WTC11 (cell line): ENCODE data around the gene ZNF860. TPM values are rescaled to one million over a fixed set of nuclear protein-coding genes. Genes with fewer than 3 reads are reported as not detected.

Experiments used
- ATAC-seq: fragments of 200-7000 bp; cut with Tn5 transposase; 2 replicates; pipeline ENCODE4 v1.10.0; 2021; ENCODE audit warnings: mild to moderate bottlenecking, moderate library complexity
- CTCF ChIA-PET: fragments of 300-600 bp; sonication (Branson Sonifier 250); formaldehyde crosslinking; loops from one replicate; lab custom pipeline; 2021; ENCODE audit warnings: antibody characterized with exemption; lab: Charles Lee
- POLR2A ChIA-PET: fragments of 350-600 bp; sonication (Branson Sonifier 250); formaldehyde crosslinking; loops from one replicate; lab custom pipeline; 2021; ENCODE audit warnings: antibody characterized with exemption; lab: Charles Lee
- DNase-seq: peaks from one replicate; pipeline ENCODE4 v3.0.0; 2021; ENCODE audit warnings: low spot score
- H3K27ac Mint-ChIP-seq: 2 replicates; pipeline ENCODE4 v1.8.0; 2021; ENCODE audit warnings: mixed read lengths
- H3K27me3 Mint-ChIP-seq: 2 replicates; pipeline ENCODE4 v1.8.0; 2021; ENCODE audit warnings: low read depth, mild to moderate bottlenecking, moderate library complexity, mixed read lengths
- H3K36me3 Mint-ChIP-seq: 2 replicates; pipeline ENCODE4 v1.8.0; 2021; ENCODE audit warnings: mixed read lengths
- H3K4me1 Mint-ChIP-seq: 2 replicates; pipeline ENCODE4 v1.8.0; 2022; ENCODE audit warnings: mixed read lengths
- H3K4me3 Mint-ChIP-seq: 2 replicates; pipeline ENCODE4 v1.8.0; 2021; ENCODE audit warnings: mild to moderate bottlenecking, moderate library complexity, mixed read lengths
- H3K9me3 Mint-ChIP-seq: 2 replicates; pipeline ENCODE4 v1.8.0; 2021; ENCODE audit warnings: mixed read lengths
- ATF6 ChIP-seq: sonication (generic); formaldehyde crosslinking; IDR thresholded peaks from 2 replicates; pipeline ENCODE4 v1.8.1; 2023; ENCODE audit warnings: mild to moderate bottlenecking, missing genetic modification reagents
- E2F4 ChIP-seq: sonication (generic); formaldehyde crosslinking; IDR thresholded peaks from 2 replicates; pipeline ENCODE4 v1.8.1; 2022; ENCODE audit warnings: low read depth, mild to moderate bottlenecking, moderate library complexity, missing genetic modification reagents, borderline replicate concordance
- E2F5 ChIP-seq: sonication (generic); formaldehyde crosslinking; IDR thresholded peaks from 2 replicates; pipeline ENCODE4 v1.8.1; 2022; ENCODE audit warnings: mild to moderate bottlenecking, moderate library complexity, missing genetic modification reagents
- GTF2I ChIP-seq: fragments of 250-450 bp; sonication (Bioruptor Pico); conservative IDR thresholded peaks from 2 replicates; pipeline ENCODE4 v1.4.0; 2021; ENCODE audit warnings: mild to moderate bottlenecking
- HMGA2 ChIP-seq: fragments of 250-450 bp; sonication (Bioruptor Pico); IDR thresholded peaks from 2 replicates; pipeline ENCODE4 v1.4.0; 2021; ENCODE audit warnings: mild to moderate bottlenecking, moderate library complexity
- JUN ChIP-seq: sonication (generic); formaldehyde crosslinking; IDR thresholded peaks from 2 replicates; pipeline ENCODE4 v1.8.0; 2023; ENCODE audit warnings: mild to moderate bottlenecking, missing genetic modification reagents
- NFE2L1 ChIP-seq: sonication (generic); formaldehyde crosslinking; IDR thresholded peaks from 2 replicates; pipeline ENCODE4 v1.8.1; 2023; ENCODE audit warnings: missing genetic modification reagents
- NR3C1 ChIP-seq: sonication (generic); formaldehyde crosslinking; conservative IDR thresholded peaks from 2 replicates; pipeline ENCODE4 v1.8.1; 2023; ENCODE audit warnings: low read depth, mild to moderate bottlenecking, missing genetic modification reagents
- PRRX2 ChIP-seq: fragments of 250-450 bp; sonication (Bioruptor Pico); IDR thresholded peaks from 2 replicates; pipeline ENCODE4 v1.8.0; 2021; ENCODE audit warnings: mild to moderate bottlenecking
- ZNF219 ChIP-seq: sonication (generic); formaldehyde crosslinking; IDR thresholded peaks from 2 replicates; pipeline ENCODE4 v1.8.0; 2023; ENCODE audit warnings: missing genetic modification reagents, mild to moderate bottlenecking, borderline replicate concordance
- ZNF232 ChIP-seq: sonication (generic); formaldehyde crosslinking; IDR thresholded peaks from 2 replicates; pipeline ENCODE4 v1.8.0; 2022; ENCODE audit warnings: mild to moderate bottlenecking, missing genetic modification reagents
- ZNF263 ChIP-seq: sonication (generic); formaldehyde crosslinking; IDR thresholded peaks from 2 replicates; pipeline ENCODE4 v1.8.1; 2022; ENCODE audit warnings: low read depth, mild to moderate bottlenecking, moderate library complexity, missing genetic modification reagents
- ZNF317 ChIP-seq: sonication (generic); formaldehyde crosslinking; IDR thresholded peaks from 2 replicates; pipeline ENCODE4 v1.8.1; 2023; ENCODE audit warnings: low read depth, mild to moderate bottlenecking, moderate library complexity, missing genetic modification reagents, borderline replicate concordance
- total RNA-seq: library from RNA; stranded (reverse); gene quantifications from 3 replicates; pipeline ENCODE4 v1.2.3, GENCODE V29; 2021
- TF ChIP-seq, protein P1 (sequence below): sonication (generic); formaldehyde crosslinking; IDR thresholded peaks from 2 replicates; pipeline ENCODE4 v1.8.0; 2023; ENCODE audit warnings: missing genetic modification reagents, mild to moderate bottlenecking, borderline replicate concordance
- TF ChIP-seq, protein P2 (sequence below): sonication (generic); formaldehyde crosslinking; IDR thresholded peaks from 2 replicates; pipeline ENCODE4 v1.8.1; 2022; ENCODE audit warnings: mild to moderate bottlenecking, missing genetic modification reagents, moderate library complexity, borderline replicate concordance
- TF ChIP-seq, protein P3 (sequence below): sonication (generic); formaldehyde crosslinking; IDR thresholded peaks from 2 replicates; pipeline ENCODE4 v1.8.0; 2022; ENCODE audit warnings: mild to moderate bottlenecking, missing genetic modification reagents
- TF ChIP-seq, protein P4 (sequence below): sonication (generic); formaldehyde crosslinking; IDR thresholded peaks from 2 replicates; pipeline ENCODE4 v1.8.1; 2023; ENCODE audit warnings: mild to moderate bottlenecking, missing genetic modification reagents, borderline replicate concordance

Gene ZNF860
- total RNA-seq, 1 experiment from 2014 or later = 6.5 TPM

DNA sequence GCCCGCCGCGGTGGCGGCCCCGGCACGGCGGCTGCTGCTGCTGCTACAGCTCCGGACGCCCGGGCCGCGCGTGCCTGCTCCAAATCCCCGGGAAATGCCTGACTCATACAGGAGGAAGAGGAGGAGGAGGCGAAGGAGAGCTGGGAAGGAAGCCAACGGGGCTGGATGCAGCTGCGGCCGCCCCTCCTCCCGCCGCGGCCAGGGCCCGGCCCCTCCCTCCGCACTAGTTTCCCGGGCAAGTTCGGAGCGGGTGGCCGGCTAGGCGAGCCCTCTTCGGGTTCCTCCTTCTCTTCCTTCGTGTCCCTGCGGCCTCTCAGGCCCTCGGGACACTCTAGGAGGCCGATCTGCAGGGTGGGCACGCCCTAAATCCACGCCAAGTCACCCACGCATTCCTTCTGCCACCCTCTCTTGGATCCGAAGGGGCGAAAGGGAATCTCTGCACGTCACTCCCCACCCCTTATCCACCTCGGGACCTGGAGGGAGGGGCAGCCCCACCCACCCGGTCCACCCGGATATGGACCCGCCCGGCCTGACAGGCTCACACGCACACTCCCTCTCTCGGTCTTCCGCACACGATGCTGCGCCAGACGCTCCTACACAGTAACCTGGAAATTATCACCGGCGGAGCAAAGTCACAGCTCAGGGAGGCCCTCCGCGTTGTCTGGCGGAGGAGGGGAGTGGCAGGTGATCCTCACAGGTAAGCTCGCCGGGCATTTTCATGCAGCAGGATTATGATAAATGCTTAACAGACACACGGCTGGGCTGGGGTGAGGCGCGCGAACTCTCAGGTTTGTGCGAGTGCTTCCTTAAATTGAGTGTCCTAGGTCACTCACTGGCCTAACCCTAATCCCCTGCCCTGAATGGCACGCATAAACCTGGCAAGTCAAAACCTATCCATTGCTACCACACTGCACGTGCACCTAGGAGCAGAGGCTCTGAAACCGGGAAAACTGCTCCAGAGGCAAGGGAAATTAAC, at the start of gene ZNF860, which contains the start of gene OSBPL10 (continued):
- TF ChIP-seq, protein P1, sequence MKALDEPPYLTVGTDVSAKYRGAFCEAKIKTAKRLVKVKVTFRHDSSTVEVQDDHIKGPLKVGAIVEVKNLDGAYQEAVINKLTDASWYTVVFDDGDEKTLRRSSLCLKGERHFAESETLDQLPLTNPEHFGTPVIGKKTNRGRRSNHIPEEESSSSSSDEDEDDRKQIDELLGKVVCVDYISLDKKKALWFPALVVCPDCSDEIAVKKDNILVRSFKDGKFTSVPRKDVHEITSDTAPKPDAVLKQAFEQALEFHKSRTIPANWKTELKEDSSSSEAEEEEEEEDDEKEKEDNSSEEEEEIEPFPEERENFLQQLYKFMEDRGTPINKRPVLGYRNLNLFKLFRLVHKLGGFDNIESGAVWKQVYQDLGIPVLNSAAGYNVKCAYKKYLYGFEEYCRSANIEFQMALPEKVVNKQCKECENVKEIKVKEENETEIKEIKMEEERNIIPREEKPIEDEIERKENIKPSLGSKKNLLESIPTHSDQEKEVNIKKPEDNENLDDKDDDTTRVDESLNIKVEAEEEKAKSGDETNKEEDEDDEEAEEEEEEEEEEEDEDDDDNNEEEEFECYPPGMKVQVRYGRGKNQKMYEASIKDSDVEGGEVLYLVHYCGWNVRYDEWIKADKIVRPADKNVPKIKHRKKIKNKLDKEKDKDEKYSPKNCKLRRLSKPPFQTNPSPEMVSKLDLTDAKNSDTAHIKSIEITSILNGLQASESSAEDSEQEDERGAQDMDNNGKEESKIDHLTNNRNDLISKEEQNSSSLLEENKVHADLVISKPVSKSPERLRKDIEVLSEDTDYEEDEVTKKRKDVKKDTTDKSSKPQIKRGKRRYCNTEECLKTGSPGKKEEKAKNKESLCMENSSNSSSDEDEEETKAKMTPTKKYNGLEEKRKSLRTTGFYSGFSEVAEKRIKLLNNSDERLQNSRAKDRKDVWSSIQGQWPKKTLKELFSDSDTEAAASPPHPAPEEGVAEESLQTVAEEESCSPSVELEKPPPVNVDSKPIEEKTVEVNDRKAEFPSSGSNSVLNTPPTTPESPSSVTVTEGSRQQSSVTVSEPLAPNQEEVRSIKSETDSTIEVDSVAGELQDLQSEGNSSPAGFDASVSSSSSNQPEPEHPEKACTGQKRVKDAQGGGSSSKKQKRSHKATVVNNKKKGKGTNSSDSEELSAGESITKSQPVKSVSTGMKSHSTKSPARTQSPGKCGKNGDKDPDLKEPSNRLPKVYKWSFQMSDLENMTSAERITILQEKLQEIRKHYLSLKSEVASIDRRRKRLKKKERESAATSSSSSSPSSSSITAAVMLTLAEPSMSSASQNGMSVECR (CRISPR knock-in tag) = peak; percentile 53; the same call in 1 of the 2 replicates
- TF ChIP-seq ZNF232 (CRISPR knock-in tag) = peak; percentile 81; the same call in 1 of the 2 replicates
- TF ChIP-seq JUN (CRISPR knock-in tag) = no peak
- no peak for TF ChIP-seq NR3C1 (CRISPR knock-in tag)
- 0 out of 2 replicates have a peak, but pooled peaks have one; percentile 11 for TF ChIP-seq NFE2L1 (CRISPR knock-in tag)
- TF ChIP-seq, protein P2, sequence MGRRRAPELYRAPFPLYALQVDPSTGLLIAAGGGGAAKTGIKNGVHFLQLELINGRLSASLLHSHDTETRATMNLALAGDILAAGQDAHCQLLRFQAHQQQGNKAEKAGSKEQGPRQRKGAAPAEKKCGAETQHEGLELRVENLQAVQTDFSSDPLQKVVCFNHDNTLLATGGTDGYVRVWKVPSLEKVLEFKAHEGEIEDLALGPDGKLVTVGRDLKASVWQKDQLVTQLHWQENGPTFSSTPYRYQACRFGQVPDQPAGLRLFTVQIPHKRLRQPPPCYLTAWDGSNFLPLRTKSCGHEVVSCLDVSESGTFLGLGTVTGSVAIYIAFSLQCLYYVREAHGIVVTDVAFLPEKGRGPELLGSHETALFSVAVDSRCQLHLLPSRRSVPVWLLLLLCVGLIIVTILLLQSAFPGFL (CRISPR knock-in tag) = no peak
- TF ChIP-seq, protein P3, sequence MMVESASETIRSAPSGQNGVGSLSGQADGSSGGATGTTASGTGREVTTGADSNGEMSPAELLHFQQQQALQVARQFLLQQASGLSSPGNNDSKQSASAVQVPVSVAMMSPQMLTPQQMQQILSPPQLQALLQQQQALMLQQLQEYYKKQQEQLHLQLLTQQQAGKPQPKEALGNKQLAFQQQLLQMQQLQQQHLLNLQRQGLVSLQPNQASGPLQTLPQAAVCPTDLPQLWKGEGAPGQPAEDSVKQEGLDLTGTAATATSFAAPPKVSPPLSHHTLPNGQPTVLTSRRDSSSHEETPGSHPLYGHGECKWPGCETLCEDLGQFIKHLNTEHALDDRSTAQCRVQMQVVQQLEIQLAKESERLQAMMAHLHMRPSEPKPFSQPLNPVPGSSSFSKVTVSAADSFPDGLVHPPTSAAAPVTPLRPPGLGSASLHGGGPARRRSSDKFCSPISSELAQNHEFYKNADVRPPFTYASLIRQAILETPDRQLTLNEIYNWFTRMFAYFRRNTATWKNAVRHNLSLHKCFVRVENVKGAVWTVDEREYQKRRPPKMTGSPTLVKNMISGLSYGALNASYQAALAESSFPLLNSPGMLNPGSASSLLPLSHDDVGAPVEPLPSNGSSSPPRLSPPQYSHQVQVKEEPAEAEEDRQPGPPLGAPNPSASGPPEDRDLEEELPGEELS (CRISPR knock-in tag) = peak; percentile 56; the same call in 1 of the 2 replicates
- TF ChIP-seq ZNF219 (CRISPR knock-in tag) = 0 out of 2 replicates have a peak, but pooled peaks have one; percentile 37

- ATAC-seq (no peak; the same call in 1 of the 2 replicates), DNase-seq (no peak)
- Mint-ChIP-seq H3K4me3 (no peak overlapping the region), H3K4me1 (peaks cover 58% of the 10 kb centered on the region), H3K27ac (peak overlapping the region; percentile 75; the same call in 1 of the 2 replicates), H3K9me3 (peaks cover 3% of the 10 kb centered on the region; the same call in 1 of the 2 replicates), H3K27me3 (no peaks in the 10 kb centered on the region), H3K36me3 (no peaks in the 10 kb centered on the region)
- POLR2A ChIA-PET = no interaction called here
- CTCF ChIA-PET = no interaction called here
- TF ChIP-seq GTF2I (CRISPR knock-in tag) (no peak), PRRX2 (no peak), ZNF263 (CRISPR knock-in tag) (no peak), ZNF317 (CRISPR knock-in tag) (no peak), E2F5 (CRISPR knock-in tag) (no peak), E2F4 (CRISPR knock-in tag) (no peak), HMGA2 (CRISPR knock-in tag) (no peak), ATF6 (no peak)
- TF ChIP-seq, protein P4, sequence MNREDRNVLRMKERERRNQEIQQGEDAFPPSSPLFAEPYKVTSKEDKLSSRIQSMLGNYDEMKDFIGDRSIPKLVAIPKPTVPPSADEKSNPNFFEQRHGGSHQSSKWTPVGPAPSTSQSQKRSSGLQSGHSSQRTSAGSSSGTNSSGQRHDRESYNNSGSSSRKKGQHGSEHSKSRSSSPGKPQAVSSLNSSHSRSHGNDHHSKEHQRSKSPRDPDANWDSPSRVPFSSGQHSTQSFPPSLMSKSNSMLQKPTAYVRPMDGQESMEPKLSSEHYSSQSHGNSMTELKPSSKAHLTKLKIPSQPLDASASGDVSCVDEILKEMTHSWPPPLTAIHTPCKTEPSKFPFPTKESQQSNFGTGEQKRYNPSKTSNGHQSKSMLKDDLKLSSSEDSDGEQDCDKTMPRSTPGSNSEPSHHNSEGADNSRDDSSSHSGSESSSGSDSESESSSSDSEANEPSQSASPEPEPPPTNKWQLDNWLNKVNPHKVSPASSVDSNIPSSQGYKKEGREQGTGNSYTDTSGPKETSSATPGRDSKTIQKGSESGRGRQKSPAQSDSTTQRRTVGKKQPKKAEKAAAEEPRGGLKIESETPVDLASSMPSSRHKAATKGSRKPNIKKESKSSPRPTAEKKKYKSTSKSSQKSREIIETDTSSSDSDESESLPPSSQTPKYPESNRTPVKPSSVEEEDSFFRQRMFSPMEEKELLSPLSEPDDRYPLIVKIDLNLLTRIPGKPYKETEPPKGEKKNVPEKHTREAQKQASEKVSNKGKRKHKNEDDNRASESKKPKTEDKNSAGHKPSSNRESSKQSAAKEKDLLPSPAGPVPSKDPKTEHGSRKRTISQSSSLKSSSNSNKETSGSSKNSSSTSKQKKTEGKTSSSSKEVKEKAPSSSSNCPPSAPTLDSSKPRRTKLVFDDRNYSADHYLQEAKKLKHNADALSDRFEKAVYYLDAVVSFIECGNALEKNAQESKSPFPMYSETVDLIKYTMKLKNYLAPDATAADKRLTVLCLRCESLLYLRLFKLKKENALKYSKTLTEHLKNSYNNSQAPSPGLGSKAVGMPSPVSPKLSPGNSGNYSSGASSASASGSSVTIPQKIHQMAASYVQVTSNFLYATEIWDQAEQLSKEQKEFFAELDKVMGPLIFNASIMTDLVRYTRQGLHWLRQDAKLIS (CRISPR knock-in tag) = no peak
Measured at GRCh38 chr3:31932990-31933389, 48.6 kb upstream of the ZNF860 start.
